OCI-LY3 (cell line): ENCODE data around the gene PRRT4.

ENCODE experiments used
- H2AFZ ChIP-seq: fragments of 200-600, 300-600 bp; shearing (Covaris generic); 2 replicates; pipeline ENCODE4 v1.6.0; 2014; ENCODE audit warnings: antibody characterized with exemption, low read depth, low read length
- H3K27ac ChIP-seq: fragments of 200-600, 300-600 bp; sonication (generic); 2 replicates; pipeline ENCODE4 v1.5.1; 2014; ENCODE audit warnings: mild to moderate bottlenecking, low read length, moderate library complexity, mixed read lengths
- H3K27me3 ChIP-seq: fragments of 200-600, 300-600 bp; sonication (generic); 2 replicates; pipeline ENCODE4 v1.6.1; 2014; ENCODE audit warnings: low read depth, low read length, mixed read lengths
- H3K36me3 ChIP-seq: fragments of 200-600, 300-600 bp; sonication (generic); replicated peaks from 2 replicates; pipeline ENCODE3; 2014; ENCODE audit warnings: low read depth, low read length, mixed read lengths
- H3K4me1 ChIP-seq: fragments of 300-600, 200-600 bp; sonication (generic); 2 replicates; pipeline ENCODE4 v1.6.1; 2014; ENCODE audit warnings: low read length, mixed read lengths
- H3K4me2 ChIP-seq: fragments of 200-600, 300-600 bp; sonication (generic); 2 replicates; pipeline ENCODE4 v1.6.1; 2014; ENCODE audit warnings: low read length, mixed read lengths
- H3K4me3 ChIP-seq: fragments of 300-600, 200-600 bp; sonication (generic); 2 replicates; pipeline ENCODE4 v1.5.1; 2014; ENCODE audit warnings: antibody characterized with exemption, mild to moderate bottlenecking, low read length, moderate library complexity
- H3K79me2 ChIP-seq: fragments of 300-600, 200-600 bp; shearing (Covaris generic); 2 replicates; pipeline ENCODE4 v1.6.1; 2014; ENCODE audit warnings: mild to moderate bottlenecking, low read length, mixed read lengths
- H3K9ac ChIP-seq: fragments of 300-600, 200-600 bp; shearing (Covaris generic); 2 replicates; pipeline ENCODE4 v1.6.0; 2014; ENCODE audit warnings: mild to moderate bottlenecking, low read length, moderate library complexity
- H3K9me3 ChIP-seq: fragments of 200-600, 300-600 bp; shearing (Covaris generic); 2 replicates; pipeline ENCODE4 v1.6.1; 2014; ENCODE audit warnings: low read length, mixed read lengths; ENCODE audit not compliant: insufficient read depth
- H4K20me1 ChIP-seq: fragments of 200-600, 300-600 bp; sonication (generic); 2 replicates; pipeline ENCODE4 v1.6.1; 2016; ENCODE audit warnings: low read length, mixed read lengths; ENCODE audit not compliant: insufficient read depth
- CTCF ChIP-seq: fragments of 200-600, 300-600 bp; sonication (generic); IDR thresholded peaks from 2 replicates; pipeline ENCODE4 v1.5.1; 2014; ENCODE audit warnings: antibody characterized with exemption, low read length, low read depth
- EZH2phosphoT487 ChIP-seq: fragments of 200-600 bp; shearing (Covaris generic); IDR thresholded peaks from 2 replicates; pipeline ENCODE4 v1.6.1; 2018; ENCODE audit warnings: antibody characterized with exemption, mixed run types, low read depth

The PRRT4 gene

GRCh38 chr7:128370491-128370890 lies 9.0 kb upstream of the PRRT4 start:
- no peak overlapping the region for H3K27ac ChIP-seq
- H4K20me1 ChIP-seq = no peaks in the 10 kb centered on the region
- H3K27me3 ChIP-seq = peaks cover 18% of the 10 kb centered on the region
- H3K9me3 ChIP-seq = no peaks in the 10 kb centered on the region
- no peaks in the 10 kb centered on the region for H3K79me2 ChIP-seq
- H2AFZ ChIP-seq = no peak overlapping the region
- H3K4me3 ChIP-seq = no peak overlapping the region
- H3K36me3 ChIP-seq = no peaks in the 10 kb centered on the region
- H3K4me2 ChIP-seq = no peak overlapping the region
- no peak overlapping the region for H3K9ac ChIP-seq
- TF ChIP-seq CTCF (no peak), EZH2phosphoT487 (no peak)
- no peaks in the 10 kb centered on the region for H3K4me1 ChIP-seq

GRCh38 chr7:128366986-128367385 lies 5.5 kb upstream of the PRRT4 start:
- H3K27me3 ChIP-seq = peaks cover 48% of the 10 kb centered on the region
- H3K27ac ChIP-seq = no peak overlapping the region
- no peak overlapping the region for H2AFZ ChIP-seq
- H3K4me3 ChIP-seq = no peak overlapping the region
- H3K4me2 ChIP-seq = no peak overlapping the region
- H4K20me1 ChIP-seq = no peaks in the 10 kb centered on the region
- H3K36me3 ChIP-seq = no peaks in the 10 kb centered on the region
- H3K9ac ChIP-seq = no peak overlapping the region
- no peaks in the 10 kb centered on the region for H3K9me3 ChIP-seq
- H3K4me1 ChIP-seq = peaks cover 4% of the 10 kb centered on the region
- H3K79me2 ChIP-seq = no peaks in the 10 kb centered on the region
- no peak for TF ChIP-seq EZH2phosphoT487

DNA sequence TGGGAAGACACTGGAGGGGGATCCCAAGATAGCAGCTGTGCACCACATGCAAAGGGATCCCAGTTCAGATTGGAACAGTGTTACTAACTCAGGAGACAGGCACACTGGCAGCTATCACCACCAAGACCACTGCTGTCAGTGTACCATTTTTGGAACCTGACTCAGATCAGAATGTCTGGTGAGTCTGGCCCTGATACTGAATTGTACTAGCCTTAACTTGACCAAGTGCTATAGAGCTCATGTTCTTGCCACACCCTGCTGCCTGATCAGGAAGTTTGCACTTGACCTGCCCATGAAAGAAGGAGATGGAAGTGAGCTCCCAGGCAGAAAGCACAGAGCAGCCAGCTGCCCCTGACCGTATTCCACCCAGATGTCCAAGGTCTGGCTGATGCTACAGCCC lies 4.8 kb upstream of the PRRT4 start:
- Histone ChIP-seq H3K36me3 (no peaks in the 10 kb centered on the region), H3K4me2 (no peak overlapping the region), H3K9me3 (no peaks in the 10 kb centered on the region), H3K79me2 (no peaks in the 10 kb centered on the region), H3K9ac (no peak overlapping the region), H3K4me1 (peaks cover 5% of the 10 kb centered on the region), H3K4me3 (no peak overlapping the region), H4K20me1 (no peaks in the 10 kb centered on the region), H3K27ac (no peak overlapping the region), H2AFZ (no peak overlapping the region), H3K27me3 (peaks cover 51% of the 10 kb centered on the region)
- no peak for TF ChIP-seq CTCF
- no peak for TF ChIP-seq EZH2phosphoT487

GRCh38 chr7:128365432-128365831 lies 3.9 kb upstream of the PRRT4 start:
- Histone ChIP-seq H3K27me3 (peaks cover 51% of the 10 kb centered on the region), H4K20me1 (no peaks in the 10 kb centered on the region), H3K4me2 (no peak overlapping the region), H3K79me2 (no peaks in the 10 kb centered on the region), H3K9ac (no peak overlapping the region), H3K4me3 (no peak overlapping the region), H3K9me3 (no peaks in the 10 kb centered on the region), H3K4me1 (peaks cover 5% of the 10 kb centered on the region), H2AFZ (no peak overlapping the region), H3K27ac (no peak overlapping the region), H3K36me3 (no peaks in the 10 kb centered on the region)
- no peak for TF ChIP-seq CTCF
- no peak for TF ChIP-seq EZH2phosphoT487
